Loucy (cell line): ENCODE results near the gene LTBP1.
"Not testable (repeated sequence)": the region's sequence is repeated elsewhere in the genome, so short reads cannot be mapped to it uniquely, and the experiment has no call there.

Experiments used
- H2AFZ ChIP-seq: fragments of 200-600 bp; sonication (generic); 2 replicates; pipeline ENCODE4 v1.6.0; 2016; ENCODE audit warnings: antibody characterized with exemption, mild to moderate bottlenecking, low read length, moderate library complexity
- H3F3A ChIP-seq: fragments of 200-600 bp; 2 replicates; pipeline ENCODE4 v1.6.0; 2016; ENCODE audit warnings: antibody characterized with exemption, low read depth, mild to moderate bottlenecking
- H3K27me3 ChIP-seq: fragments of 200-600 bp; sonication (generic); 2 replicates; pipeline ENCODE4 v1.6.1; 2014; ENCODE audit warnings: low read length, mild to moderate bottlenecking; ENCODE audit not compliant: insufficient read depth, poor library complexity, severe bottlenecking
- H3K36me3 ChIP-seq: fragments of 200-600 bp; sonication (generic); 2 replicates; pipeline ENCODE4 v1.6.1; 2016; ENCODE audit warnings: low read length; ENCODE audit not compliant: insufficient read depth
- H3K4me1 ChIP-seq: fragments of 200-600 bp; sonication (generic); 2 replicates; pipeline ENCODE4 v1.5.1; 2014; ENCODE audit warnings: low read length, mild to moderate bottlenecking; ENCODE audit not compliant: insufficient read depth, poor library complexity, severe bottlenecking
- H3K4me2 ChIP-seq: fragments of 200-600 bp; sonication (generic); 2 replicates; pipeline ENCODE4 v1.6.0; 2014; ENCODE audit warnings: antibody characterized with exemption, low read length, low read depth, mild to moderate bottlenecking; ENCODE audit not compliant: poor library complexity, severe bottlenecking
- H3K4me3 ChIP-seq: fragments of 200-600 bp; sonication (generic); 2 replicates; pipeline ENCODE4 v1.5.1; 2014; ENCODE audit warnings: low read length, mild to moderate bottlenecking, mixed read lengths; ENCODE audit not compliant: poor library complexity, severe bottlenecking
- H3K79me2 ChIP-seq: fragments of 200-600 bp; sonication (generic); 2 replicates; pipeline ENCODE4 v1.6.1; 2014; ENCODE audit warnings: low read length; ENCODE audit not compliant: insufficient read depth
- H3K9ac ChIP-seq: fragments of 200-600 bp; sonication (generic); 2 replicates; pipeline ENCODE4 v1.6.0; 2014; ENCODE audit warnings: mild to moderate bottlenecking, low read depth, low read length, moderate library complexity; ENCODE audit not compliant: poor library complexity, severe bottlenecking
- H3K9me2 ChIP-seq: fragments of 200-600 bp; sonication (generic); replicated peaks from 2 replicates; pipeline ENCODE4 v1.6.1; 2016; ENCODE audit warnings: low read depth, low read length, mixed read lengths
- H3K9me3 ChIP-seq: fragments of 200-600 bp; sonication (generic); 2 replicates; pipeline ENCODE4 v1.6.1; 2014; ENCODE audit warnings: mild to moderate bottlenecking, antibody characterized with exemption, low read length, low read depth; ENCODE audit not compliant: insufficient read depth
- H4K20me1 ChIP-seq: fragments of 200-600 bp; sonication (generic); 2 replicates; pipeline ENCODE4 v1.6.0; 2014; ENCODE audit warnings: antibody characterized with exemption, low read length, mild to moderate bottlenecking; ENCODE audit not compliant: insufficient read depth, poor library complexity, severe bottlenecking
- EZH2phosphoT487 ChIP-seq: fragments of 200-600 bp; IDR thresholded peaks from 2 replicates; pipeline ENCODE4 v1.6.1; 2018; ENCODE audit warnings: antibody characterized with exemption, mild to moderate bottlenecking, moderate library complexity, borderline replicate concordance
- TF ChIP-seq, protein P1 (sequence below): fragments of 200-600 bp; sonication (generic); conservative IDR thresholded peaks from 2 replicates; pipeline ENCODE4 v1.5.1; 2014; ENCODE audit warnings: mild to moderate bottlenecking, antibody characterized with exemption, low read length

LTBP1 gene

DNA sequence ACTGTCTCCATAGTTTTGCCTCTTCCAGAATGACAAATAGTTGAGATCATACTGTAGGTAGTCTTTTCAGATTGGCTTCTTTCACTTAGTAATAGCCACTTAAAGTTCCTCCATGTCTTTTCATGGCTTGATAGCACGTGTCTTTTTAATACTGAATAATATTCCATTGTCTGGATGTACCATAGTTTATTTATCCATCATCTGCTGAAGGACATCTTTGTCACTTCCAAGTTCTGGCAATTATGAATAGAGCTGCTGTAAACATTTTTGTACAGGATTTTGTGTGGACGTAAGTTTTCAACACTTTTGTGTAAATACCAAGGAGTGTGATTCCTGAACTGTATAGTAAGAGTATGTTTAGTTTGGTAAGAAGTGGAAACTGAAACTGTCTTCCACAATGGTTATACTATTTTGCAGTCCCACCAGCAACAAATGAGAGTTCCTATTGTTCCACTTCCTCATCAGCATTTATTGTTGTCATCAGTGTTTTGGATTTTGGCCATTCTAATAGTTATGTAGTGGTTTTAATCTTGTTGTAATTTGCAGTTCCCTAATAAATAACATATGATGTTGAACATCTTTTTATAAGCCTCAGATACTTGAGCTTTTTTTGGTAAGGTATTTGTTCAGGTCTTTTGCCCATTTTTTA lies 18.9 kb downstream of the LTBP1 start:
- TF ChIP-seq EZH2phosphoT487 = no peak
- TF ChIP-seq, protein P1, sequence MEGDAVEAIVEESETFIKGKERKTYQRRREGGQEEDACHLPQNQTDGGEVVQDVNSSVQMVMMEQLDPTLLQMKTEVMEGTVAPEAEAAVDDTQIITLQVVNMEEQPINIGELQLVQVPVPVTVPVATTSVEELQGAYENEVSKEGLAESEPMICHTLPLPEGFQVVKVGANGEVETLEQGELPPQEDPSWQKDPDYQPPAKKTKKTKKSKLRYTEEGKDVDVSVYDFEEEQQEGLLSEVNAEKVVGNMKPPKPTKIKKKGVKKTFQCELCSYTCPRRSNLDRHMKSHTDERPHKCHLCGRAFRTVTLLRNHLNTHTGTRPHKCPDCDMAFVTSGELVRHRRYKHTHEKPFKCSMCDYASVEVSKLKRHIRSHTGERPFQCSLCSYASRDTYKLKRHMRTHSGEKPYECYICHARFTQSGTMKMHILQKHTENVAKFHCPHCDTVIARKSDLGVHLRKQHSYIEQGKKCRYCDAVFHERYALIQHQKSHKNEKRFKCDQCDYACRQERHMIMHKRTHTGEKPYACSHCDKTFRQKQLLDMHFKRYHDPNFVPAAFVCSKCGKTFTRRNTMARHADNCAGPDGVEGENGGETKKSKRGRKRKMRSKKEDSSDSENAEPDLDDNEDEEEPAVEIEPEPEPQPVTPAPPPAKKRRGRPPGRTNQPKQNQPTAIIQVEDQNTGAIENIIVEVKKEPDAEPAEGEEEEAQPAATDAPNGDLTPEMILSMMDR = no peak
- no peak overlapping the region for H3K9ac ChIP-seq
- H3K79me2 ChIP-seq = no peaks in the 10 kb centered on the region
- H3K9me3 ChIP-seq = no peaks in the 10 kb centered on the region
- no peak overlapping the region for H2AFZ ChIP-seq
- no peak overlapping the region for H3K4me3 ChIP-seq
- H3K36me3 ChIP-seq = no peaks in the 10 kb centered on the region
- H4K20me1 ChIP-seq = no peaks in the 10 kb centered on the region
- no peaks in the 10 kb centered on the region for H3F3A ChIP-seq
- H3K9me2 ChIP-seq = no peaks in the 10 kb centered on the region
- no peaks in the 10 kb centered on the region for H3K4me1 ChIP-seq
- H3K27me3 ChIP-seq = no peaks in the 10 kb centered on the region
- no peak overlapping the region for H3K4me2 ChIP-seq

DNA sequence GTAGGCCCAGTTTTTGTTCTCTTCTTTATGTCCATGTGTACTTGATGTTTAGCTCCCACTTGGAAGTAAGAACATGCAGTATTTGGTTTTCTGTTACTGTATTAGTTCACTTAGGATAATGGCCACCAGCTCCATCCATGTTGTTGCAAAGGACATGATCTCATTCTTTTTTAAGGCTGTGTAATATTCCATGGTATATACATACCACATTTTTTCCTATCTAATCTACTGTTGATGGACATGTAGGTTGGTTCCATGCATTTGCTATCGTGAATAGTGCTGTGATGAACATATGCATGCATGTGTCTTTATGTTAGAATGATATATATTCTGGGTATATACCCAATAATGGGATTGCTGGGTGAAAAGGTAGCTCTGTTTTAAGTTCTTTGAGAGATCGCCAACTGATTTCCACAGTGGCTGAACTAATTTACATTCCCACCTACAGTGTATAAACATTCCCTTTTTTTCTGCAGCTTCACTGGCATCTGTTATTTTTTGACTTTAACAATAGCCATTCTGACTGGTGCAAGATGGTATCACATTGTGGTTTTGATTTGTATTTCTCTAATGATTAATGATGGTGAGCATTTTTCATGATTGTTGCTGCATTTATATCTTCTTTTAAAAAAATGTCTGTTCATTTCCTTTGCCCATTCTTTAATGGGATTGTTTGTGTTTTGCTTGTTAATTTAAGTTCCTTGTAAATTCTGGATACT lies 22.9 kb downstream of the LTBP1 start:
- Histone ChIP-seq H3K9me2 (no peaks in the 10 kb centered on the region), H3K79me2 (no peaks in the 10 kb centered on the region)

DNA sequence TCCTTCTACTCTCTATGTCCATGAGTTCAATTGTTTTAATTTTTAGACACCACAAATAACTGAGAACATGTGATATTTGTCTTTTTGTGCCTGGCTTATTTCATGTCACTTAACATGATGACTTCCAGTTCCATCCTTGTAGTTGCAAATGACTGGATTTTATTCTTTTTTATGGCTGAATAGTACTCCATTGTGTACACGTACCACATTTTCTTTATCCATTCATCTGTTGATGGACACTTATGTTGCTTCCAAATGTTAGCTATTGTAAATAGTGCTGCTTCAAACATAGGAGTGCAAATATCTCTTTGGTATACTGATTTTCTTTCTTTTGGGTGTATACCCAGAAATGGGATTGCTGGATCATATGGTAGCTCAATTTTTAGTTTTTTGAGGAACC lies 27.0 kb downstream of the LTBP1 start:
- H3K4me3 ChIP-seq, H3K9me3 ChIP-seq, H3K9ac ChIP-seq, H3F3A ChIP-seq, H4K20me1 ChIP-seq, H3K36me3 ChIP-seq, H3K27me3 ChIP-seq, H3K4me2 ChIP-seq, H2AFZ ChIP-seq, H3K79me2 ChIP-seq, H3K9me2 ChIP-seq, H3K4me1 ChIP-seq: not testable (repeated sequence)

More for the DNA sequence above, 22.9 kb downstream of the LTBP1 start:
- Histone ChIP-seq H2AFZ (no peak overlapping the region), H3F3A (no peaks in the 10 kb centered on the region), H3K27me3 (no peaks in the 10 kb centered on the region), H3K9me3 (no peaks in the 10 kb centered on the region; the same call in 1 of the 2 replicates), H3K4me3 (no peak overlapping the region), H4K20me1 (no peaks in the 10 kb centered on the region), H3K9ac (no peak overlapping the region), H3K36me3 (no peaks in the 10 kb centered on the region), H3K4me2 (no peak overlapping the region), H3K4me1 (no peaks in the 10 kb centered on the region)
- no peak for TF ChIP-seq EZH2phosphoT487
- TF ChIP-seq, protein P1 = no peak
